H1 (cell line): ENCODE measurements around the gene SLC43A1. TPM values are rescaled to one million over a fixed set of nuclear protein-coding genes. Genes with fewer than 3 reads are reported as not detected.

Experiments used
- CTCF ChIA-PET: fragments of 300-600 bp; sonication (Branson Sonifier 250); formaldehyde crosslinking; loops from one replicate; lab custom pipeline; 2021; ENCODE audit not compliant: partially characterized antibody; lab: Charles Lee
- POLR2A ChIA-PET: fragments of 300-600 bp; sonication (Branson Sonifier 250); formaldehyde crosslinking; loops from one replicate; lab custom pipeline; 2021; ENCODE audit warnings: inconsistent platforms; ENCODE audit not compliant: partially characterized antibody; lab: Charles Lee
- DNase-seq, 2 experiments: peaks; one replicate each; pipeline versions ENCODE4 v3.0.0 to v3.0.0-alpha.2; 2010 to 2022; ENCODE audit warnings: low spot score in 2 of 2, low read depth in 1 of 2, mixed read lengths in 1 of 2
- FAIRE-seq: peaks from 2 replicates; lab custom pipeline; 2011; peaks lifted over from hg19 to GRCh38; lab: Jason Lieb, UNC
- H2AFZ ChIP-seq: 2 replicates; pipeline ENCODE4 v1.8.1; 2012; ENCODE audit warnings: low read length, inconsistent platforms
- H2AK5ac ChIP-seq: 2 replicates; pipeline ENCODE4 v1.6.1; 2013; ENCODE audit warnings: low read depth, low read length
- H2BK120ac ChIP-seq: replicated peaks from 2 replicates; pipeline ENCODE3; 2013; ENCODE audit warnings: low read depth, low read length, inconsistent platforms
- H2BK12ac ChIP-seq: 2 replicates; pipeline ENCODE4 v1.6.1; 2013; ENCODE audit warnings: low read depth, low read length
- H2BK15ac ChIP-seq: 2 replicates; pipeline ENCODE4 v1.6.1; 2013; ENCODE audit warnings: low read length
- H2BK20ac ChIP-seq: 2 replicates; pipeline ENCODE4 v1.6.1; 2013; ENCODE audit warnings: low read length
- H2BK5ac ChIP-seq: 2 replicates; pipeline ENCODE4 v1.6.1; 2013; ENCODE audit warnings: low read depth, low read length
- H3K14ac ChIP-seq: 2 replicates; pipeline ENCODE4 v1.6.1; 2013; ENCODE audit warnings: inconsistent platforms; ENCODE audit not compliant: insufficient read length
- H3K18ac ChIP-seq: 2 replicates; pipeline ENCODE4 v1.6.1; 2013; ENCODE audit warnings: low read length; ENCODE audit errors: extremely low read depth
- H3K23ac ChIP-seq: 2 replicates; pipeline ENCODE4 v1.6.1; 2013; ENCODE audit warnings: inconsistent platforms; ENCODE audit not compliant: insufficient read length
- H3K23me2 ChIP-seq: 2 replicates; pipeline ENCODE4 v1.6.1; 2013; ENCODE audit warnings: low read depth, low read length
- H3K27ac ChIP-seq: 2 replicates; pipeline ENCODE4 v1.6.1; 2011; ENCODE audit warnings: low read depth, low read length, inconsistent platforms
- H3K27me3 ChIP-seq, 4 experiments: replicated peaks in 1 of 4; 1 replicate in 1 of 4; 2 replicates in 3 of 4; pipeline versions ENCODE4 v1.6.1 to v1.8.1; 2011 to 2013; ENCODE audit warnings: low read length in 3 of 4, mild to moderate bottlenecking in 3 of 4, inconsistent platforms in 2 of 4, mixed read lengths in 2 of 4, moderate library complexity in 1 of 4; ENCODE audit not compliant: control insufficient read depth in 3 of 4, insufficient read depth in 3 of 4; ENCODE audit errors: extremely low read depth in 1 of 4
- H3K36me3 ChIP-seq, 4 experiments: 2 replicates each; pipeline versions ENCODE4 v1.6.1 to v1.8.1; 2011 to 2013; ENCODE audit warnings: mild to moderate bottlenecking in 4 of 4, low read length in 3 of 4, moderate library complexity in 2 of 4, control low read depth in 1 of 4, inconsistent platforms in 1 of 4; ENCODE audit not compliant: insufficient read depth in 4 of 4, control insufficient read depth in 2 of 4
- H3K4ac ChIP-seq: replicated peaks from 2 replicates; pipeline ENCODE3; 2013; ENCODE audit warnings: low read length, low read depth, mixed read lengths, inconsistent platforms; ENCODE audit not compliant: insufficient read length
- H3K4me1 ChIP-seq, 4 experiments: replicated peaks in 1 of 4; 1 replicate in 1 of 4; 2 replicates in 3 of 4; pipeline versions ENCODE4 v1.6.1 to v1.8.1; 2011 to 2013; ENCODE audit warnings: low read length in 3 of 4, inconsistent platforms in 2 of 4, mixed read lengths in 1 of 4; ENCODE audit not compliant: insufficient read depth in 4 of 4, control insufficient read depth in 3 of 4
- H3K4me2 ChIP-seq, 2 experiments: 2 replicates each; pipeline versions ENCODE4 v1.6.1 to v1.8.1; 2011 to 2013; ENCODE audit warnings: low read depth in 2 of 2, low read length in 2 of 2, control low read depth in 1 of 2, inconsistent platforms in 1 of 2, mild to moderate bottlenecking in 1 of 2; ENCODE audit not compliant: insufficient read depth in 1 of 2
- H3K4me3 ChIP-seq, 4 experiments: fragments of 200-600, 300-600 bp in 1 of 4; sonication (generic), shearing (Covaris generic), sonication (Bioruptor Twin) in 1 of 4; 2 replicates each; pipeline versions ENCODE4 v1.5.1 to v1.8.1; 2011 to 2016; ENCODE audit warnings: low read length in 4 of 4, low read depth in 3 of 4, control low read depth in 2 of 4, inconsistent platforms in 2 of 4, mild to moderate bottlenecking in 2 of 4, mixed read lengths in 1 of 4, moderate library complexity in 1 of 4; ENCODE audit not compliant: insufficient read depth in 2 of 4; ENCODE audit errors: extremely low read depth in 1 of 4
- H3K56ac ChIP-seq: replicated peaks from 2 replicates; pipeline ENCODE3; 2013; ENCODE audit warnings: low read depth, mild to moderate bottlenecking, mixed read lengths, low read length, inconsistent platforms; ENCODE audit not compliant: insufficient read length
- H3K79me1 ChIP-seq: 2 replicates; pipeline ENCODE4 v1.6.1; 2013; ENCODE audit warnings: low read depth, low read length, control low read depth
- H3K79me2 ChIP-seq, 2 experiments: 2 replicates each; pipeline versions ENCODE4 v1.6.1 to v1.8.1; 2012 to 2013; ENCODE audit warnings: low read length in 2 of 2, mild to moderate bottlenecking in 2 of 2, inconsistent platforms in 1 of 2; ENCODE audit not compliant: insufficient read depth in 2 of 2, control insufficient read depth in 1 of 2
- H3K9ac ChIP-seq, 4 experiments: replicated peaks in 1 of 4; 1 replicate in 1 of 4; 2 replicates in 3 of 4; pipeline versions ENCODE4 v1.6.1 to v1.8.1; 2011 to 2013; ENCODE audit warnings: low read depth in 3 of 4, low read length in 3 of 4, control low read depth in 2 of 4, mild to moderate bottlenecking in 2 of 4, moderate library complexity in 2 of 4, inconsistent platforms in 1 of 4; ENCODE audit errors: extremely low read depth in 1 of 4
- H3K9me3 ChIP-seq, 2 experiments: 2 replicates each; pipeline versions ENCODE4 v1.6.1 to v1.8.1; 2012 to 2013; ENCODE audit warnings: mild to moderate bottlenecking in 2 of 2, moderate library complexity in 2 of 2, control low read depth in 1 of 2, inconsistent platforms in 1 of 2, low read depth in 1 of 2, low read length in 1 of 2, mixed read lengths in 1 of 2; ENCODE audit not compliant: insufficient read depth in 2 of 2
- H4K20me1 ChIP-seq, 2 experiments: replicated peaks in 1 of 2; 2 replicates each; pipeline versions ENCODE3 to v1.8.1; 2011 to 2013; ENCODE audit warnings: inconsistent platforms in 2 of 2, low read length in 2 of 2, mild to moderate bottlenecking in 1 of 2; ENCODE audit not compliant: insufficient read depth in 2 of 2, control insufficient read depth in 1 of 2
- H4K5ac ChIP-seq: 2 replicates; pipeline ENCODE4 v1.6.1; 2013; ENCODE audit warnings: low read length, low read depth, mixed read lengths, inconsistent platforms; ENCODE audit not compliant: insufficient read length
- H4K8ac ChIP-seq: 2 replicates; pipeline ENCODE4 v1.8.0; 2013; ENCODE audit warnings: mild to moderate bottlenecking, moderate library complexity, low read length, inconsistent platforms; ENCODE audit not compliant: insufficient read depth; ENCODE audit errors: extremely low read depth
- H4K91ac ChIP-seq: replicated peaks from 2 replicates; pipeline ENCODE3; 2013; ENCODE audit warnings: low read length, mixed read lengths, inconsistent platforms; ENCODE audit not compliant: insufficient read length
- EGR1 ChIP-seq: IDR thresholded peaks from 2 replicates; pipeline ENCODE4 v1.6.1; 2011; ENCODE audit warnings: low read depth, low read length, borderline replicate concordance
- RAD21 ChIP-seq, 2 experiments: IDR thresholded peaks in 1 of 2; conservative IDR thresholded peaks in 1 of 2; 2 replicates each; pipeline ENCODE4 v1.6.1; 2011; ENCODE audit warnings: low read depth in 2 of 2, low read length in 2 of 2, improper control_type of control experiment in 1 of 2, inconsistent platforms in 1 of 2, mild to moderate bottlenecking in 1 of 2, moderate library complexity in 1 of 2
- WGBS, 2 experiments: shearing (Covaris generic) in 1 of 2; methylation state at CpG; one replicate each; pipeline versions ENCODE4 v1.1.6 to v1.1.7; 2013 to 2015; ENCODE audit warnings: low lambda C conversion rate in 2 of 2, mixed read lengths in 2 of 2, inconsistent platforms in 1 of 2, low coverage in 1 of 2, missing lambda C conversion rate in 1 of 2; ENCODE audit not compliant: insufficient replicate concordance in 2 of 2, insufficient coverage in 1 of 2, insufficient read length in 1 of 2; ENCODE audit errors: extremely low coverage in 1 of 2, missing lambda C conversion rate in 1 of 2; 5-methylcytosine and 5-hydroxymethylcytosine counted together
- polyA plus RNA-seq, 7 experiments: library from polyadenylated mRNA; depleted of rRNA in 3 of 7; stranded (reverse) in 5 of 7; unstranded in 2 of 7; fragments of >200 nt in 5 of 7; fragments of 200-250 nt in 2 of 7; gene quantifications; 1 replicate in 5 of 7; 2 replicates in 1 of 7; 4 replicates in 1 of 7; pipeline versions ENCODE4 v1.2.1 to v1.2.3, GENCODE V29; 2011 to 2013; ENCODE audit warnings: missing spikeins in 2 of 7, mixed read lengths in 2 of 7
- total RNA-seq: library from RNA; stranded (reverse); fragmentation: NEBNext Ultra II Directional; extraction: Animal tissue kit (Norgen Biotek cat#: 25700); gene quantifications from 2 replicates; pipeline ENCODE4 v1.2.1, GENCODE V29; 2021

Gene SLC43A1
- total and polyA plus RNA-seq, 2 of the 8 experiments (the other 6 are each of a cell fraction or from before 2014, with no cell fraction given) = 34.5 to 58.0 TPM

DNA sequence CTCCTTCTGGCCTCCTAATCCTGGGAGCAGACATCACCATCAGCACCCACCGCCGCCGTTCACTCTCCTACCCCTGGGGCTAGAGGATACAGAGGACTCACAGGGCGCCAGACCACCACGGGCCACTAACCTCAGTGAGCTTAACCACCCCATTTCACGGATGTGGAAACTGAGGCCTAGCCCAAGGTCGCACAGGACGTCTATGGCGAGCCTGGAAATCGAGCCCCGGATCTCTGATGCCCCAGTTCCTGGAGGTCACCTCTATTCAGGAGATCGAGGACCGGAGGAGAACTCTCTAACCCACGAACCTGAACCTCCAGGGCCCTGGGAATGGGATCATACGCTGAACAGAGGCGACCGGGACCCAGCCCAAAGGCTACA lies 14.7 kb upstream of the SLC43A1 start:
- Histone ChIP-seq H2BK12ac (no peak overlapping the region), H3K79me2 (peaks cover 0 to 21% of the 10 kb centered on the region in 2 experiments; a peak in 2 of 4 replicates), H2AK5ac (no peak overlapping the region; the same call in 1 of the 2 replicates), H3K4me3 (peak overlapping the region; percentile 88 to 99 (median 96)), H4K91ac (peak overlapping the region; percentile 84), H3K4me1 (peaks cover 0 to 7% (median 3%) of the 10 kb centered on the region in 4 experiments; a peak in 4 of 7 replicates), H3K18ac (peak overlapping the region; percentile 25; the same call in 1 of the 2 replicates), H3K23me2 (peaks cover 11% of the 10 kb centered on the region), H3K56ac (peak overlapping the region; percentile 33), H3K4ac (peak overlapping the region; percentile 6), H4K8ac (peak overlapping the region; percentile 88; the same call in 1 of the 2 replicates), H3K27ac (peak overlapping the region; percentile 49), H3K79me1 (peaks cover 7% of the 10 kb centered on the region; the same call in 1 of the 2 replicates), H4K5ac (no peak overlapping the region), H3K4me2 (peak overlapping the region; percentile 85 to 94), H2BK15ac (peak overlapping the region; percentile 22; the same call in 1 of the 2 replicates), H3K23ac (no peak overlapping the region), H2BK5ac (peak overlapping the region; percentile 60), H3K9me3 (no peaks in the 10 kb centered on the region), H2AFZ (0 out of 2 replicates have a peak overlapping the region, but pooled peaks have one; percentile 30), H4K20me1 (peaks cover 0 to 4% of the 10 kb centered on the region in 2 experiments), H3K14ac (no peak overlapping the region), H3K9ac (peak overlapping the region; percentile 70 to 96 (median 82)), H2BK20ac (no peak overlapping the region), H2BK120ac (no peak overlapping the region), H3K36me3 (peaks cover 2 to 11% (median 6%) of the 10 kb centered on the region in 4 experiments; a peak in 5 of 8 replicates), H3K27me3 (no peaks in the 10 kb centered on the region)
- 2% methylated on average over 17 of the region's 17 CpGs; no CpG with 5 or more reads in 1 of the 2 experiments for WGBS, 2 experiments
- ChIA-PET POLR2A (interaction anchor here (0.9 to 10.5 kb wide), 17 partner anchors 9 to 205 kb away, joined by 3 to 110 read pairs (median 5); partner anchors contain the start of genes RTN4RL2, SLC43A1, TNKS1BP1 and YPEL4), CTCF (interaction anchor here (0.5 to 25.4 kb wide), 9 partner anchors 13 to 192 kb away, joined by 3 to 1146 read pairs (median 7); partner anchors contain the start of genes RTN4RL2 and SLC43A1)
- FAIRE-seq = no peak
- DNase-seq = no peak
- no peak for TF ChIP-seq EGR1
- TF ChIP-seq RAD21 (IDR thresholded peaks at IDR 0.05 in 1 of 2, conservative IDR thresholded peaks at IDR 0.05 in 1 of 2; ENCODE audit: low read depth in 2 of 2, low read length in 2 of 2) = no peak
